ENCODE measurements around the gene WNT16.
"Not testable (repeated sequence)": the region's sequence is repeated elsewhere in the genome, so short reads cannot be mapped to it uniquely, and the experiment has no call there.

The WNT16 gene

GRCh38 chr7:121289930-121290329 lies 38.9 kb upstream of the WNT16 start:
- not testable (repeated sequence) for H3K4me3 ChIP-seq (ENCODE audit: low read depth in 1 of 5, low read length in 5 of 5); H3K9me3 ChIP-seq (ENCODE audit: control insufficient read depth in 5 of 5, low read length in 5 of 5); H3K27me3 ChIP-seq (ENCODE audit: control insufficient read depth in 5 of 5, insufficient read depth in 4 of 5, low read length in 5 of 5); H3K27ac ChIP-seq (ENCODE audit: low read depth, low read length); H3K4me1 ChIP-seq (ENCODE audit: control insufficient read depth in 5 of 5, insufficient read depth in 5 of 5, low read length in 5 of 5); H3K9ac ChIP-seq (ENCODE audit: low read length in 5 of 5)
- H3K36me3 ChIP-seq (ENCODE audit: control insufficient read depth in 5 of 5, insufficient read depth in 5 of 5, low read length in 5 of 5): peaks cover 0 to 32% (median 9%) of the 10 kb centered on the region in 5 donors

GRCh38 chr7:121294448-121294992 lies 34.3 kb upstream of the WNT16 start:
- peaks cover 7 to 27% (median 13%) of the 10 kb centered on the region in 5 donors for H3K36me3 ChIP-seq (ENCODE audit: control insufficient read depth in 5 of 5, insufficient read depth in 5 of 5, low read length in 5 of 5)
- H3K27me3 ChIP-seq (ENCODE audit: control insufficient read depth in 5 of 5, insufficient read depth in 4 of 5, low read length in 5 of 5): no peaks in the 10 kb centered on the region
- H3K27ac ChIP-seq (ENCODE audit: low read depth, low read length): no peak overlapping the region
- no peak overlapping the region for H3K4me3 ChIP-seq (ENCODE audit: low read depth in 1 of 5, low read length in 5 of 5)
- H3K9ac ChIP-seq (ENCODE audit: low read length in 5 of 5): no peak overlapping the region
- no peaks in the 10 kb centered on the region for H3K4me1 ChIP-seq (ENCODE audit: control insufficient read depth in 5 of 5, insufficient read depth in 5 of 5, low read length in 5 of 5)
- H3K9me3 ChIP-seq (ENCODE audit: control insufficient read depth in 5 of 5, low read length in 5 of 5): peaks cover 0 to 4% (median 0%) of the 10 kb centered on the region in 5 donors

- no peaks in the 10 kb centered on the region for H3K9me3 ChIP-seq (ENCODE audit: control insufficient read depth in 5 of 5, low read length in 5 of 5)
- H3K27ac ChIP-seq (ENCODE audit: low read depth, low read length): no peak overlapping the region
- no peaks in the 10 kb centered on the region for H3K27me3 ChIP-seq (ENCODE audit: control insufficient read depth in 5 of 5, insufficient read depth in 4 of 5, low read length in 5 of 5)
- H3K4me1 ChIP-seq (ENCODE audit: control insufficient read depth in 5 of 5, insufficient read depth in 5 of 5, low read length in 5 of 5): no peaks in the 10 kb centered on the region
- H3K9ac ChIP-seq (ENCODE audit: low read length in 5 of 5): no peak overlapping the region
- peaks cover 7 to 19% (median 13%) of the 10 kb centered on the region in 5 donors for H3K36me3 ChIP-seq (ENCODE audit: control insufficient read depth in 5 of 5, insufficient read depth in 5 of 5, low read length in 5 of 5)
- H3K4me3 ChIP-seq (ENCODE audit: low read depth in 1 of 5, low read length in 5 of 5): no peak overlapping the region
These were observed 31.0 kb upstream of the WNT16 start for GRCh38 chr7:121297843-121298242.

GRCh38 chr7:121298831-121299239 lies 30.0 kb upstream of the WNT16 start:
- Histone ChIP-seq H3K4me1 (ENCODE audit: control insufficient read depth in 5 of 5, insufficient read depth in 5 of 5, low read length in 5 of 5) (no peaks in the 10 kb centered on the region), H3K27me3 (ENCODE audit: control insufficient read depth in 5 of 5, insufficient read depth in 4 of 5, low read length in 5 of 5) (no peaks in the 10 kb centered on the region), H3K9me3 (ENCODE audit: control insufficient read depth in 5 of 5, low read length in 5 of 5) (no peaks in the 10 kb centered on the region), H3K4me3 (ENCODE audit: low read depth in 1 of 5, low read length in 5 of 5) (no peak overlapping the region), H3K27ac (ENCODE audit: low read depth, low read length) (no peak overlapping the region), H3K9ac (ENCODE audit: low read length in 5 of 5) (no peak overlapping the region), H3K36me3 (ENCODE audit: control insufficient read depth in 5 of 5, insufficient read depth in 5 of 5, low read length in 5 of 5) (peaks cover 7 to 13% (median 11%) of the 10 kb centered on the region in 5 donors)

- Histone ChIP-seq H3K9ac (ENCODE audit: low read length in 5 of 5) (no peak overlapping the region), H3K36me3 (ENCODE audit: control insufficient read depth in 5 of 5, insufficient read depth in 5 of 5, low read length in 5 of 5) (peaks cover under 1 to 6% (median 6%) of the 10 kb centered on the region in 5 donors), H3K4me1 (ENCODE audit: control insufficient read depth in 5 of 5, insufficient read depth in 5 of 5, low read length in 5 of 5) (peaks cover 0 to 18% (median 9%) of the 10 kb centered on the region in 5 donors), H3K27ac (ENCODE audit: low read depth, low read length) (no peak overlapping the region), H3K27me3 (ENCODE audit: control insufficient read depth in 5 of 5, insufficient read depth in 4 of 5, low read length in 5 of 5) (no peaks in the 10 kb centered on the region), H3K4me3 (ENCODE audit: low read depth in 1 of 5, low read length in 5 of 5) (no peak overlapping the region), H3K9me3 (ENCODE audit: control insufficient read depth in 5 of 5, low read length in 5 of 5) (no peaks in the 10 kb centered on the region)
These were observed 27.9 kb upstream of the WNT16 start for GRCh38 chr7:121300685-121301420.

GRCh38 chr7:121301446-121302213 lies 27.2 kb upstream of the WNT16 start:
- Histone ChIP-seq H3K9ac (ENCODE audit: low read length in 5 of 5) (no peak overlapping the region), H3K27ac (ENCODE audit: low read depth, low read length) (no peak overlapping the region), H3K9me3 (ENCODE audit: control insufficient read depth in 5 of 5, low read length in 5 of 5) (no peaks in the 10 kb centered on the region), H3K36me3 (ENCODE audit: control insufficient read depth in 5 of 5, insufficient read depth in 5 of 5, low read length in 5 of 5) (no peaks in the 10 kb centered on the region), H3K27me3 (ENCODE audit: control insufficient read depth in 5 of 5, insufficient read depth in 4 of 5, low read length in 5 of 5) (no peaks in the 10 kb centered on the region), H3K4me1 (ENCODE audit: control insufficient read depth in 5 of 5, insufficient read depth in 5 of 5, low read length in 5 of 5) (peaks cover 0 to 20% (median 9%) of the 10 kb centered on the region in 5 donors), H3K4me3 (ENCODE audit: low read depth in 1 of 5, low read length in 5 of 5) (no peak overlapping the region)

- no peak overlapping the region for H3K9ac ChIP-seq (ENCODE audit: low read length in 5 of 5)
- H3K9me3 ChIP-seq (ENCODE audit: control insufficient read depth in 5 of 5, low read length in 5 of 5): no peaks in the 10 kb centered on the region
- no peak overlapping the region for H3K4me3 ChIP-seq (ENCODE audit: low read depth in 1 of 5, low read length in 5 of 5)
- H3K27me3 ChIP-seq (ENCODE audit: control insufficient read depth in 5 of 5, insufficient read depth in 4 of 5, low read length in 5 of 5): no peaks in the 10 kb centered on the region
- H3K36me3 ChIP-seq (ENCODE audit: control insufficient read depth in 5 of 5, insufficient read depth in 5 of 5, low read length in 5 of 5): no peaks in the 10 kb centered on the region
- peaks cover 0 to 20% (median 9%) of the 10 kb centered on the region in 5 donors for H3K4me1 ChIP-seq (ENCODE audit: control insufficient read depth in 5 of 5, insufficient read depth in 5 of 5, low read length in 5 of 5)
- H3K27ac ChIP-seq (ENCODE audit: low read depth, low read length): no peak overlapping the region
These were observed 26.5 kb upstream of the WNT16 start for GRCh38 chr7:121302214-121302745.

GRCh38 chr7:121303422-121304101 lies 25.2 kb upstream of the WNT16 start:
- Histone ChIP-seq H3K27me3 (ENCODE audit: control insufficient read depth in 5 of 5, insufficient read depth in 4 of 5, low read length in 5 of 5) (no peaks in the 10 kb centered on the region), H3K9me3 (ENCODE audit: control insufficient read depth in 5 of 5, low read length in 5 of 5) (no peaks in the 10 kb centered on the region), H3K27ac (ENCODE audit: low read depth, low read length) (no peak overlapping the region), H3K4me3 (ENCODE audit: low read depth in 1 of 5, low read length in 5 of 5) (no peak overlapping the region), H3K36me3 (ENCODE audit: control insufficient read depth in 5 of 5, insufficient read depth in 5 of 5, low read length in 5 of 5) (no peaks in the 10 kb centered on the region), H3K9ac (ENCODE audit: low read length in 5 of 5) (no peak overlapping the region), H3K4me1 (ENCODE audit: control insufficient read depth in 5 of 5, insufficient read depth in 5 of 5, low read length in 5 of 5) (peaks cover 0 to 20% (median 9%) of the 10 kb centered on the region in 5 donors)

GRCh38 chr7:121304102-121304658 lies 24.6 kb upstream of the WNT16 start:
- H3K27me3 ChIP-seq (ENCODE audit: control insufficient read depth in 5 of 5, insufficient read depth in 4 of 5, low read length in 5 of 5): no peaks in the 10 kb centered on the region
- H3K36me3 ChIP-seq (ENCODE audit: control insufficient read depth in 5 of 5, insufficient read depth in 5 of 5, low read length in 5 of 5): no peaks in the 10 kb centered on the region
- no peak overlapping the region for H3K4me3 ChIP-seq (ENCODE audit: low read depth in 1 of 5, low read length in 5 of 5)

More at GRCh38 chr7:121304102-121304658, 24.6 kb upstream of the WNT16 start:
- Histone ChIP-seq H3K27ac (ENCODE audit: low read depth, low read length) (no peak overlapping the region), H3K9me3 (ENCODE audit: control insufficient read depth in 5 of 5, low read length in 5 of 5) (peaks cover 0 to under 1% (median 0%) of the 10 kb centered on the region in 5 donors), H3K4me1 (ENCODE audit: control insufficient read depth in 5 of 5, insufficient read depth in 5 of 5, low read length in 5 of 5) (peaks cover 0 to 20% (median 9%) of the 10 kb centered on the region in 5 donors), H3K9ac (ENCODE audit: low read length in 5 of 5) (no peak overlapping the region)

All from subcutaneous abdominal adipose tissue (tissue), 5 donors.